ENCODE measurements around the gene LMNTD1. TPM values are rescaled to one million over a fixed set of nuclear protein-coding genes. Genes with fewer than 3 reads are reported as not detected.
"Not testable (repeated sequence)": the region's sequence is repeated elsewhere in the genome, so short reads cannot be mapped to it uniquely, and the experiment has no call there.

Gene LMNTD1
- total and polyA plus RNA-seq, 10 of the 15 experiments (the other 5 are each of a cell fraction or from before 2014, with no cell fraction given), result not detected

DNA sequence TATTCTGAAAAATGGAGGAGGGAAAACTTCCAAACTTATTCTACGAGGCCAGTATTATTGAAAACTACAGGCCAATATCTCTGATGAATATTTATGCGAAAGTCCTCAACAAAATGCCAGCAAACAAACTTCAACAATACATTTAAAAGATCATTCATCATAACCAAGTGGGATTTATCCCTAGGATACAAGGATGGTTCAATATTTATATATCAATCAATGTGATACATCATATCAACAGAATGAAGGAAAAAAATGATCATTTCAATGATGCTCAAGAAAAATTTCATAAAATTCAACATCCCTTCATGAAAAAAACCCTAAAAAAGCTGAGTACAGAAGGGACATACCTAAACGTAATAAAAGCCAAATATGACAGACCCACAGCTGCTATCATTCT lies 45.9 kb upstream of the LMNTD1 start:
- 60% methylated on average over 3 of the region's 3 CpGs for WGBS (ENCODE audit: insufficient coverage, insufficient replicate concordance, low lambda C conversion rate, missing lambda C conversion rate)
- no TSS peak for BruUV-seq (replicated peaks)
- no peaks in the 10 kb centered on the region for H3K79me2 ChIP-seq (ENCODE audit: control insufficient read depth, insufficient read depth, low read length)
- intact Hi-C loops (cut with micrococcal nuclease; ENCODE audit: unreplicated experiment) (no loop called here), in situ Hi-C loops (cut with MboI) (no loop called here)
- POLR2A ChIA-PET, result no interaction called here
- H2AFZ ChIP-seq (ENCODE audit: control insufficient read depth, low read depth, low read length), result no peak overlapping the region
- H3K9ac ChIP-seq (ENCODE audit: control insufficient read depth, insufficient read depth, low read length), result no peak overlapping the region
- RAD21 ChIA-PET (ENCODE audit: unreplicated experiment), result no interaction called here
- CTCF ChIA-PET, result no interaction called here
- no peaks in the 10 kb centered on the region for H4K20me1 ChIP-seq (ENCODE audit: control insufficient read depth, insufficient read depth)
- H3K4me2 ChIP-seq (ENCODE audit: control insufficient read depth, insufficient read depth), result no peak overlapping the region
- SMC1A ChIA-PET (ENCODE audit: uncharacterized antibody, unreplicated experiment), result no interaction called here
- no peak overlapping the region for H3K4me3 ChIP-seq
- TF ChIP-seq FOXK2 (IDR thresholded peaks at IDR 0.05), result no peak
- FAIRE-seq (no peak), ATAC-seq (no peak), DNase-seq (ENCODE audit: low read depth, low spot score) (no peak)
- no peaks in the 10 kb centered on the region for H3K9me3 ChIP-seq (replicated peaks; ENCODE audit: control insufficient read depth, insufficient read depth, low read length)
- H3K4me1 ChIP-seq (ENCODE audit: control insufficient read depth, insufficient read depth, low read length), result no peaks in the 10 kb centered on the region
- no peaks in the 10 kb centered on the region for H3K27me3 ChIP-seq (replicated peaks in 1 of 2; ENCODE audit: control insufficient read depth in 2 of 2, insufficient read depth in 2 of 2, low read length in 1 of 2)
- no peak overlapping the region for H3K27ac ChIP-seq (ENCODE audit: control insufficient read depth, insufficient read depth)
- H3K36me3 ChIP-seq (ENCODE audit: control insufficient read depth in 2 of 2, insufficient read depth in 2 of 2, low read length in 1 of 2), result no peaks in the 10 kb centered on the region

DNA sequence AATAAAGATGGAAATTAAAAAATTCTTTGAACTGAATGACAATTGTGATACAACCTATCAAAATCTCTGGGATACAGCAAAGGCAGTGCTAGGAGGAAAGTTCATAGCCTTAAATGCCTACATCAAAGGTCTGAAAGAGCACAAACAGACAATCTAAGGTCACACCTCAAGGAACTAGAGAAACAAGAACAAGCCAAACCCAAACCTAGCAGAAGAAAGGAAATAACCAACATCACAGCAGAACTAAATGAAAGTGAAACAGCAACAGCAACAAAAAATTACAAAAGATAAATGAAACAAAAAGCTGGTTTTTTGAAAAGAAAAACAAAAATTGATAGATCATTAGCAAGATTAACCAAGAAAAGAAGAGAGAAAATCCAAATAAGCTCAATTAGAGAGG lies 42.4 kb upstream of the LMNTD1 start:
- in situ Hi-C loops (cut with MboI); H3K79me2 ChIP-seq (ENCODE audit: control insufficient read depth, insufficient read depth, low read length); FAIRE-seq; H4K20me1 ChIP-seq (ENCODE audit: control insufficient read depth, insufficient read depth); ATAC-seq; H3K9ac ChIP-seq (ENCODE audit: control insufficient read depth, insufficient read depth, low read length); H3K27ac ChIP-seq (ENCODE audit: control insufficient read depth, insufficient read depth); BruUV-seq (replicated peaks); intact Hi-C loops (cut with micrococcal nuclease; ENCODE audit: unreplicated experiment); H3K4me3 ChIP-seq; H3K4me2 ChIP-seq (ENCODE audit: control insufficient read depth, insufficient read depth); H3K4me1 ChIP-seq (ENCODE audit: control insufficient read depth, insufficient read depth, low read length); H3K36me3 ChIP-seq (ENCODE audit: control insufficient read depth in 2 of 2, insufficient read depth in 2 of 2, low read length in 1 of 2); H3K27me3 ChIP-seq (replicated peaks in 1 of 2; ENCODE audit: control insufficient read depth in 2 of 2, insufficient read depth in 2 of 2, low read length in 1 of 2); H3K9me3 ChIP-seq (replicated peaks; ENCODE audit: control insufficient read depth, insufficient read depth, low read length); POLR2A ChIA-PET; RAD21 ChIA-PET (ENCODE audit: unreplicated experiment); SMC1A ChIA-PET (ENCODE audit: uncharacterized antibody, unreplicated experiment); DNase-seq (ENCODE audit: low read depth, low spot score); CTCF ChIA-PET: not testable (repeated sequence)
- 0 out of 2 replicates have a peak overlapping the region, but pooled peaks have one; percentile 4 for H2AFZ ChIP-seq (ENCODE audit: control insufficient read depth, low read depth, low read length)

DNA sequence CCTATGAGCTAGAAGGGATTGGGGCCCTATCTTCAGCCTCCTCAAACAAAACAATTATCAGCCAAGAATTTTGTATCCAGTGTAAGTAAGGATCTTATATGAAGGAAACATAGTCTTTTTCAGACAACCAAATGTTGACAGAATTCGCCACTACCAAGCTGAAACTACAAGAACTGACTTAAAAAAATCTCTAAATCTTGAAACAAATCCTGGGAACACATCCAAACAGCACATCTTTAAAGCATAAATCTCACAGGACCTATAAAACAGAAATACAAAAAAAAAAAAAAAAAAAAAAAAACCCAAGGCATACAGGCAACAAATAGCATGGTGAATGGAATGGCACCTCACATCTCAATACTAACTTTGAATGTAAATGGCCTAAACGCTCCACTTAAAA lies 41.3 kb upstream of the LMNTD1 start:
- no peaks in the 10 kb centered on the region for H3K4me1 ChIP-seq (ENCODE audit: control insufficient read depth, insufficient read depth, low read length)
- in situ Hi-C loops (cut with MboI) (no loop called here), intact Hi-C loops (cut with micrococcal nuclease; ENCODE audit: unreplicated experiment) (no loop called here)
- ChIA-PET RAD21 (ENCODE audit: unreplicated experiment) (no interaction called here), POLR2A (interaction anchor here (1.0 kb wide), 1 partner anchor 418 kb away, joined by 15 read pairs; no protein-coding TSS in a partner anchor), CTCF (no interaction called here), SMC1A (ENCODE audit: uncharacterized antibody, unreplicated experiment) (no interaction called here)
- H3K9me3 ChIP-seq (replicated peaks; ENCODE audit: control insufficient read depth, insufficient read depth, low read length), result no peaks in the 10 kb centered on the region
- no peak overlapping the region for H3K4me3 ChIP-seq
- FAIRE-seq (no peak), ATAC-seq (no peak), DNase-seq (ENCODE audit: low read depth, low spot score) (no peak)
- no peaks in the 10 kb centered on the region for H4K20me1 ChIP-seq (ENCODE audit: control insufficient read depth, insufficient read depth)
- no peaks in the 10 kb centered on the region for H3K27me3 ChIP-seq (replicated peaks in 1 of 2; ENCODE audit: control insufficient read depth in 2 of 2, insufficient read depth in 2 of 2, low read length in 1 of 2)
- H3K9ac ChIP-seq (ENCODE audit: control insufficient read depth, insufficient read depth, low read length), result no peak overlapping the region
- no TSS peak for BruUV-seq (replicated peaks)
- 39% methylated on average over 2 of the region's 2 CpGs for WGBS (ENCODE audit: insufficient coverage, insufficient replicate concordance, low lambda C conversion rate, missing lambda C conversion rate)
- H3K36me3 ChIP-seq (ENCODE audit: control insufficient read depth in 2 of 2, insufficient read depth in 2 of 2, low read length in 1 of 2), result no peaks in the 10 kb centered on the region
- no peak overlapping the region for H2AFZ ChIP-seq (ENCODE audit: control insufficient read depth, low read depth, low read length)
- no peaks in the 10 kb centered on the region for H3K79me2 ChIP-seq (ENCODE audit: control insufficient read depth, insufficient read depth, low read length)
- no peak overlapping the region for H3K27ac ChIP-seq (ENCODE audit: control insufficient read depth, insufficient read depth)
- H3K4me2 ChIP-seq (ENCODE audit: control insufficient read depth, insufficient read depth), result no peak overlapping the region
- TF ChIP-seq ZNF217 (IDR thresholded peaks at IDR 0.05) (no peak), CHD2 (IDR thresholded peaks at IDR 0.05; ENCODE audit: borderline replicate concordance, low read depth, low read length) (no peak), IKZF1 (conservative IDR thresholded peaks at IDR 0.05) (no peak), ASH2L (IDR thresholded peaks at IDR 0.05; ENCODE audit: borderline replicate concordance, low read depth) (no peak), NFXL1 (IDR thresholded peaks at IDR 0.05; ENCODE audit: borderline replicate concordance) (no peak), FOXK2 (IDR thresholded peaks at IDR 0.05) (no peak), KLF5 (IDR thresholded peaks at IDR 0.05; ENCODE audit: partially characterized antibody) (no peak)
- TF ChIP-seq, protein P1, sequence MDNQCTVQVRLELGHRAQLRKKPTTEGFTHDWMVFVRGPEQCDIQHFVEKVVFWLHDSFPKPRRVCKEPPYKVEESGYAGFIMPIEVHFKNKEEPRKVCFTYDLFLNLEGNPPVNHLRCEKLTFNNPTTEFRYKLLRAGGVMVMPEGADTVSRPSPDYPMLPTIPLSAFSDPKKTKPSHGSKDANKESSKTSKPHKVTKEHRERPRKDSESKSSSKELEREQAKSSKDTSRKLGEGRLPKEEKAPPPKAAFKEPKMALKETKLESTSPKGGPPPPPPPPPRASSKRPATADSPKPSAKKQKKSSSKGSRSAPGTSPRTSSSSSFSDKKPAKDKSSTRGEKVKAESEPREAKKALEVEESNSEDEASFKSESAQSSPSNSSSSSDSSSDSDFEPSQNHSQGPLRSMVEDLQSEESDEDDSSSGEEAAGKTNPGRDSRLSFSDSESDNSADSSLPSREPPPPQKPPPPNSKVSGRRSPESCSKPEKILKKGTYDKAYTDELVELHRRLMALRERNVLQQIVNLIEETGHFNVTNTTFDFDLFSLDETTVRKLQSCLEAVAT (IDR thresholded peaks at IDR 0.05), result no peak

Data from GM12878 (cell line).